IMR-90 (cell line): ENCODE measurements around the gene FIBIN. TPM values are rescaled to one million over a fixed set of nuclear protein-coding genes. Genes with fewer than 3 reads are reported as not detected.

Experiments
- ATAC-seq: fragments of 200-7000 bp; cut with Tn5 transposase; 2 replicates; pipeline ENCODE4 v1.9.1; 2020; ENCODE audit warnings: low read depth, mild to moderate bottlenecking, moderate library complexity
- BruUV-seq: library from RNA; stranded (reverse); fragments of 400-500 nt; replicated peaks from 2 replicates; lab custom pipeline; 2021; lab: Mats Ljungman, UMichigan
- CTCF ChIA-PET: fragments of 300-600 bp; formaldehyde crosslinking; extraction: SDS; loops from one replicate; lab custom pipeline; 2021; ENCODE audit warnings: antibody characterized with exemption; lab: Yijun Ruan, JAX
- POLR2A ChIA-PET: fragments of 300-600 bp; sonication (Branson Sonifier 250); formaldehyde crosslinking; loops from one replicate; lab custom pipeline; 2022; ENCODE audit warnings: antibody characterized with exemption; ENCODE audit not compliant: unreplicated experiment; lab: Charles Lee
- DNase-seq: peaks from one replicate; pipeline ENCODE4 v3.0.0; 2013
- H2AFZ ChIP-seq: replicated peaks from 2 replicates; pipeline ENCODE3; 2013; ENCODE audit warnings: low read length, mild to moderate bottlenecking; ENCODE audit not compliant: poor library complexity
- H2AK5ac ChIP-seq: 2 replicates; pipeline ENCODE4 v1.6.1; 2013; ENCODE audit warnings: low read depth, low read length, inconsistent platforms
- H2AK9ac ChIP-seq: replicated peaks from 2 replicates; pipeline ENCODE3; 2013; ENCODE audit warnings: mild to moderate bottlenecking, low read depth, low read length, moderate library complexity; ENCODE audit not compliant: poor library complexity
- H2BK120ac ChIP-seq: 2 replicates; pipeline ENCODE4 v1.6.1; 2013; ENCODE audit warnings: low read depth, low read length, inconsistent platforms
- H2BK15ac ChIP-seq: 3 replicates; pipeline ENCODE4 v1.6.1; 2013; ENCODE audit warnings: low read depth, low read length, inconsistent platforms
- H2BK20ac ChIP-seq: 2 replicates; pipeline ENCODE4 v1.6.1; 2013; ENCODE audit warnings: low read depth, mild to moderate bottlenecking, inconsistent platforms, low read length, moderate library complexity
- H2BK5ac ChIP-seq: 2 replicates; pipeline ENCODE4 v1.6.1; 2013; ENCODE audit warnings: mild to moderate bottlenecking, low read depth, low read length, inconsistent platforms; ENCODE audit not compliant: poor library complexity, severe bottlenecking
- H3K14ac ChIP-seq: replicated peaks from 2 replicates; pipeline ENCODE4 v1.6.1; 2013; ENCODE audit warnings: low read depth, low read length, inconsistent platforms
- H3K18ac ChIP-seq: 2 replicates; pipeline ENCODE4 v1.6.1; 2013; ENCODE audit warnings: low read depth, low read length, control low read depth
- H3K23ac ChIP-seq: 2 replicates; pipeline ENCODE4 v1.6.1; 2013; ENCODE audit warnings: low read depth, low read length, inconsistent platforms
- H3K27ac ChIP-seq: 2 replicates; pipeline ENCODE4 v1.5.1; 2013; ENCODE audit warnings: mild to moderate bottlenecking, control low read depth, low read length; ENCODE audit not compliant: insufficient read depth
- H3K27me3 ChIP-seq: 2 replicates; pipeline ENCODE4 v1.6.1; 2013; ENCODE audit warnings: low read length; ENCODE audit not compliant: control insufficient read depth, insufficient read depth
- H3K36me3 ChIP-seq: 2 replicates; pipeline ENCODE4 v1.6.1; 2013; ENCODE audit warnings: low read length, mixed read lengths; ENCODE audit not compliant: control insufficient read depth, insufficient read depth
- H3K4ac ChIP-seq: 2 replicates; pipeline ENCODE4 v1.6.1; 2013; ENCODE audit warnings: low read depth, low read length, inconsistent platforms
- H3K4me1 ChIP-seq: 2 replicates; pipeline ENCODE4 v1.6.1; 2013; ENCODE audit warnings: low read length, mixed read lengths; ENCODE audit not compliant: control insufficient read depth, insufficient read depth
- H3K4me2 ChIP-seq: 2 replicates; pipeline ENCODE4 v1.6.1; 2013; ENCODE audit warnings: low read depth, mild to moderate bottlenecking, control low read depth, low read length, moderate library complexity
- H3K4me3 ChIP-seq: 2 replicates; pipeline ENCODE4 v1.5.1; 2013; ENCODE audit warnings: low read depth, mild to moderate bottlenecking, control low read depth, low read length, moderate library complexity; ENCODE audit not compliant: insufficient read depth
- H3K56ac ChIP-seq: 2 replicates; pipeline ENCODE4 v1.6.1; 2013; ENCODE audit warnings: low read length, inconsistent platforms; ENCODE audit not compliant: insufficient read depth; ENCODE audit errors: extremely low read depth
- H3K79me1 ChIP-seq, 2 experiments: 2 replicates each; pipeline ENCODE4 v1.6.1; 2013; ENCODE audit warnings: low read length in 2 of 2, inconsistent platforms in 1 of 2, low read depth in 1 of 2
- H3K9ac ChIP-seq: 2 replicates; pipeline ENCODE4 v1.6.1; 2013; ENCODE audit warnings: low read depth, low read length, control low read depth
- H3K9me1 ChIP-seq: 2 replicates; pipeline ENCODE4 v1.6.1; 2013; ENCODE audit warnings: low read length, inconsistent platforms; ENCODE audit not compliant: insufficient read depth
- H3K9me3 ChIP-seq: 2 replicates; pipeline ENCODE4 v1.6.1; 2013; ENCODE audit warnings: low read length; ENCODE audit not compliant: control insufficient read depth, insufficient read depth
- H4K20me1 ChIP-seq: 2 replicates; pipeline ENCODE4 v1.6.1; 2013; ENCODE audit warnings: low read length, inconsistent platforms; ENCODE audit not compliant: insufficient read depth
- H4K5ac ChIP-seq: 2 replicates; pipeline ENCODE4 v1.6.1; 2013; ENCODE audit warnings: mild to moderate bottlenecking, low read depth, low read length, control low read depth
- H4K8ac ChIP-seq, 2 experiments: 2 replicates each; pipeline ENCODE4 v1.6.1; 2013; ENCODE audit warnings: low read depth in 2 of 2, low read length in 2 of 2, control low read depth in 1 of 2, inconsistent platforms in 1 of 2
- H4K91ac ChIP-seq: 2 replicates; pipeline ENCODE4 v1.6.1; 2013; ENCODE audit warnings: low read depth, low read length, inconsistent platforms; ENCODE audit not compliant: insufficient read depth
- BHLHE40 ChIP-seq: fragments of 150-350 bp; IDR thresholded peaks from 2 replicates; pipeline ENCODE4 v1.6.1; 2016; ENCODE audit warnings: mild to moderate bottlenecking, low read depth, low read length
- CHD1 ChIP-seq: IDR thresholded peaks from 2 replicates; pipeline ENCODE4 v1.6.1; 2012; ENCODE audit warnings: low read depth, low read length, improper control_type of control experiment
- FOS ChIP-seq: fragments of 150-350 bp; IDR thresholded peaks from 2 replicates; pipeline ENCODE4 v1.6.1; 2016; ENCODE audit warnings: low read depth, low read length
- MAFK ChIP-seq: IDR thresholded peaks from 2 replicates; pipeline ENCODE4 v1.6.1; 2012; ENCODE audit warnings: low read depth, low read length, improper control_type of control experiment
- MAZ ChIP-seq: IDR thresholded peaks from 2 replicates; pipeline ENCODE4 v1.6.1; 2012; ENCODE audit warnings: low read depth, mild to moderate bottlenecking, low read length, improper control_type of control experiment, moderate library complexity, borderline replicate concordance
- MXI1 ChIP-seq: IDR thresholded peaks from 2 replicates; pipeline ENCODE4 v1.6.1; 2012; ENCODE audit warnings: low read depth, mild to moderate bottlenecking, low read length, moderate library complexity, borderline replicate concordance
- POLR2A ChIP-seq: IDR thresholded peaks from 2 replicates; pipeline ENCODE4 v1.6.1; 2012; ENCODE audit warnings: mild to moderate bottlenecking, low read depth, low read length
- RCOR1 ChIP-seq: IDR thresholded peaks from 2 replicates; pipeline ENCODE4 v1.6.1; 2012; ENCODE audit warnings: mild to moderate bottlenecking, low read length, improper control_type of control experiment; ENCODE audit not compliant: insufficient replicate concordance
- RFX5 ChIP-seq: IDR thresholded peaks from 2 replicates; pipeline ENCODE4 v1.8.0; 2012; ENCODE audit warnings: low read depth, mild to moderate bottlenecking, low read length, moderate library complexity
- SMC3 ChIP-seq: fragments of 150-350 bp; IDR thresholded peaks from 2 replicates; pipeline ENCODE4 v1.6.1; 2016; ENCODE audit warnings: low read depth, mild to moderate bottlenecking, antibody characterized with exemption, low read length, moderate library complexity
- WGBS, 2 experiments: methylation state at CpG; one replicate each; pipeline versions ENCODE4 v1.1.5 to v1.1.7; 2013; ENCODE audit warnings: missing lambda C conversion rate in 2 of 2; ENCODE audit not compliant: insufficient read length in 1 of 2; ENCODE audit errors: extremely low coverage in 2 of 2; 5-methylcytosine and 5-hydroxymethylcytosine counted together
- dilution Hi-C: fragments of 300-500 bp; cut with HindIII; formaldehyde crosslinking; loops from one replicate; pipeline ENCODE4 v1.14.3; 2018; ENCODE audit warnings: low sequenced_read_pairs; ENCODE audit not compliant: unreplicated experiment
- in situ Hi-C: fragments of 300-500 bp; cut with MboI; formaldehyde crosslinking; loops from 3 replicates; pipeline ENCODE4 v1.14.3; 2019; ENCODE audit warnings: low sequenced_read_pairs, inconsistent platforms, mixed read lengths
- intact Hi-C: fragments of 100-400 bp; cut with micrococcal nuclease; formaldehyde crosslinking; loops from 2 replicates; pipeline ENCODE4 v1.10.0; 2022
- polyA plus RNA-seq, 3 experiments: library from polyadenylated mRNA; depleted of rRNA; stranded (reverse); fragments of >200 nt; gene quantifications; 2 replicates each; pipeline ENCODE4 v1.2.3, GENCODE V29; 2012; ENCODE audit warnings: low replicate concordance in 1 of 3
- total RNA-seq: library from RNA; depleted of rRNA; stranded (reverse); fragments of >200 nt; gene quantifications from 2 replicates; pipeline ENCODE4 v1.2.3, GENCODE V29; 2012
- TF ChIP-seq, protein P1 (sequence below): conservative IDR thresholded peaks from 2 replicates; pipeline ENCODE4 v1.5.1; 2012; ENCODE audit warnings: mild to moderate bottlenecking, low read depth, low read length, improper control_type of control experiment
- TF ChIP-seq, protein P2 (sequence below): fragments of 150-350 bp; IDR thresholded peaks from 2 replicates; pipeline ENCODE4 v1.6.1; 2016; ENCODE audit warnings: low read depth, mild to moderate bottlenecking, low read length, moderate library complexity, borderline replicate concordance
- TF ChIP-seq, protein P3 (sequence below): fragments of 150-350 bp; IDR thresholded peaks from 2 replicates; pipeline ENCODE4 v1.6.1; 2017; ENCODE audit warnings: mild to moderate bottlenecking, antibody characterized with exemption, low read length, low read depth

FIBIN gene
- total and polyA plus RNA-seq, 2 of the 4 experiments (the other 2 are of a cell fraction), result 5.7 to 6.1 TPM

DNA sequence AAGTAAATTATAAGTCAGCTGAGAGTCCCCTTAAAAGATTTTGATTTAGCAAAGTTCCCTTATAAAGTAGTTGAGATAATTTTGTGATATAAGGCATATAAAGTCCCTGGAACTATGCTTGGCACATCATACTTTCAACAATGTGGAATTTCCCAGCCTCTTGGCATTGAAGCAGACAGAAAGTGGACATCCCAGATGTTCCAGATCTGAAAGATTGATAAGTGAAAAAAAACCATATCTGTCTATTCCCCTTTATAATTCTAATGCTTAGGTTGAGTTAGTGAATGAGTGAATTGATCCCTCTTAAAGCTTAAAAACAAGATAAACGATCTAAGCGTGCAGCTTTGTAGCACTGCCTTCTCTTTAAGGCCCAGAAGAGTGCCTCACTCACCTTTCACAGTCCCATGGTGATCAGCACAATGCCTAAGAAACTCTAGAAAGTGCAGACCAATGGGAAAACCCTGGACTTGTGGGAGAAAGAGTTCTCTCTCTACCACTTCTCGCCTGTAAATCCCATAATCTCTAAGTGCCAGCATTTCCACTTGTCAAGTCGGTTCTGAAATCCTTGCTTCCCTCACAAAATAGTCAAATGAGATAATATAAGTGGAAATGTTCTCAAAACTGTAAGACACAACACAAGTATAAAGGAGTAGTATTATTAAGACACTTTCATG, 17.8 kb downstream of the FIBIN start:
- Histone ChIP-seq H4K8ac (peak overlapping the region; percentile 5 to 64), H3K4me1 (peaks cover 5% of the 10 kb centered on the region), H2AFZ (no peak overlapping the region), H3K14ac (peak overlapping the region; percentile 53; the same call in 1 of the 2 replicates), H3K79me1 (no peaks in the 10 kb centered on the region), H2BK20ac (peak overlapping the region; percentile 58), H4K91ac (0 out of 2 replicates have a peak overlapping the region, but pooled peaks have one; percentile 29), H3K27ac (peak overlapping the region; percentile 78; the same call in 1 of the 2 replicates), H3K4me3 (no peak overlapping the region), H3K56ac (peak overlapping the region; percentile 57; the same call in 1 of the 2 replicates), H3K23ac (peak overlapping the region; percentile 55; the same call in 1 of the 2 replicates), H4K5ac (peak overlapping the region; percentile 41; the same call in 1 of the 2 replicates), H2AK9ac (no peak overlapping the region), H2BK5ac (peak overlapping the region; percentile 44), H3K18ac (peak overlapping the region; percentile 63), H3K9me1 (peaks cover 3% of the 10 kb centered on the region; the same call in 1 of the 2 replicates), H2BK15ac (peak overlapping the region; percentile 47), H3K4me2 (peak overlapping the region; percentile 75), H3K9ac (peak overlapping the region; percentile 58), H3K4ac (peak overlapping the region; percentile 72), H3K27me3 (no peaks in the 10 kb centered on the region), H2BK120ac (peak overlapping the region; percentile 43; the same call in 1 of the 2 replicates), H4K20me1 (no peaks in the 10 kb centered on the region), H3K36me3 (no peaks in the 10 kb centered on the region), H2AK5ac (peak overlapping the region; percentile 15; the same call in 1 of the 2 replicates), H3K9me3 (no peaks in the 10 kb centered on the region)
- CTCF ChIA-PET, result no interaction called here
- intact Hi-C loops, result loop anchor here (1.0 kb wide), 1 partner anchor 255 kb away; no protein-coding TSS in a partner anchor
- ATAC-seq (peak; percentile 34), DNase-seq (no peak)
- POLR2A ChIA-PET, result no interaction called here
- BruUV-seq, result no TSS peak
- TF ChIP-seq MAZ, result no peak
- no peak for TF ChIP-seq CHD1
- no peak for TF ChIP-seq RFX5
- TF ChIP-seq MXI1, result no peak
- TF ChIP-seq RCOR1, result no peak
- no peak for TF ChIP-seq BHLHE40
- TF ChIP-seq, protein P1, sequence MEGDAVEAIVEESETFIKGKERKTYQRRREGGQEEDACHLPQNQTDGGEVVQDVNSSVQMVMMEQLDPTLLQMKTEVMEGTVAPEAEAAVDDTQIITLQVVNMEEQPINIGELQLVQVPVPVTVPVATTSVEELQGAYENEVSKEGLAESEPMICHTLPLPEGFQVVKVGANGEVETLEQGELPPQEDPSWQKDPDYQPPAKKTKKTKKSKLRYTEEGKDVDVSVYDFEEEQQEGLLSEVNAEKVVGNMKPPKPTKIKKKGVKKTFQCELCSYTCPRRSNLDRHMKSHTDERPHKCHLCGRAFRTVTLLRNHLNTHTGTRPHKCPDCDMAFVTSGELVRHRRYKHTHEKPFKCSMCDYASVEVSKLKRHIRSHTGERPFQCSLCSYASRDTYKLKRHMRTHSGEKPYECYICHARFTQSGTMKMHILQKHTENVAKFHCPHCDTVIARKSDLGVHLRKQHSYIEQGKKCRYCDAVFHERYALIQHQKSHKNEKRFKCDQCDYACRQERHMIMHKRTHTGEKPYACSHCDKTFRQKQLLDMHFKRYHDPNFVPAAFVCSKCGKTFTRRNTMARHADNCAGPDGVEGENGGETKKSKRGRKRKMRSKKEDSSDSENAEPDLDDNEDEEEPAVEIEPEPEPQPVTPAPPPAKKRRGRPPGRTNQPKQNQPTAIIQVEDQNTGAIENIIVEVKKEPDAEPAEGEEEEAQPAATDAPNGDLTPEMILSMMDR, result no peak
- no peak for TF ChIP-seq POLR2A
- no peak for TF ChIP-seq FOS
- TF ChIP-seq, protein P2, sequence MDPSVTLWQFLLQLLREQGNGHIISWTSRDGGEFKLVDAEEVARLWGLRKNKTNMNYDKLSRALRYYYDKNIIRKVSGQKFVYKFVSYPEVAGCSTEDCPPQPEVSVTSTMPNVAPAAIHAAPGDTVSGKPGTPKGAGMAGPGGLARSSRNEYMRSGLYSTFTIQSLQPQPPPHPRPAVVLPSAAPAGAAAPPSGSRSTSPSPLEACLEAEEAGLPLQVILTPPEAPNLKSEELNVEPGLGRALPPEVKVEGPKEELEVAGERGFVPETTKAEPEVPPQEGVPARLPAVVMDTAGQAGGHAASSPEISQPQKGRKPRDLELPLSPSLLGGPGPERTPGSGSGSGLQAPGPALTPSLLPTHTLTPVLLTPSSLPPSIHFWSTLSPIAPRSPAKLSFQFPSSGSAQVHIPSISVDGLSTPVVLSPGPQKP, result no peak
- TF ChIP-seq MAFK, result no peak
- TF ChIP-seq SMC3, result no peak
- TF ChIP-seq, protein P3, sequence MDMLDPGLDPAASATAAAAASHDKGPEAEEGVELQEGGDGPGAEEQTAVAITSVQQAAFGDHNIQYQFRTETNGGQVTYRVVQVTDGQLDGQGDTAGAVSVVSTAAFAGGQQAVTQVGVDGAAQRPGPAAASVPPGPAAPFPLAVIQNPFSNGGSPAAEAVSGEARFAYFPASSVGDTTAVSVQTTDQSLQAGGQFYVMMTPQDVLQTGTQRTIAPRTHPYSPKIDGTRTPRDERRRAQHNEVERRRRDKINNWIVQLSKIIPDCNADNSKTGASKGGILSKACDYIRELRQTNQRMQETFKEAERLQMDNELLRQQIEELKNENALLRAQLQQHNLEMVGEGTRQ, result no peak
- in situ Hi-C loops, result no loop called here
- WGBS, 2 experiments, result no CpG with 5 or more reads among the region's 4 CpGs
- dilution Hi-C loops, result no loop called here
